OCI-LY7 (cell line): ENCODE measurements around the gene RPL41. TPM values are rescaled to one million over a fixed set of nuclear protein-coding genes. Genes with fewer than 3 reads are reported as not detected.

Experiments used
- BruUV-seq: library from RNA; stranded (reverse); fragments of 400-500 nt; replicated peaks from 2 replicates; lab custom pipeline; 2021; lab: Mats Ljungman, UMichigan
- CTCF ChIA-PET: fragments of 300-600 bp; sonication (Branson Sonifier 250); formaldehyde crosslinking; loops from one replicate; lab custom pipeline; 2022; ENCODE audit warnings: antibody characterized with exemption; ENCODE audit not compliant: unreplicated experiment; lab: Charles Lee
- POLR2A ChIA-PET: fragments of 300-600 bp; sonication (Branson Sonifier 250); formaldehyde crosslinking; loops from one replicate; lab custom pipeline; 2022; ENCODE audit warnings: antibody characterized with exemption; lab: Charles Lee
- DNase-seq: peaks from one replicate; pipeline ENCODE4 v3.0.0-alpha.2; 2015; ENCODE audit warnings: low spot score
- H2AFZ ChIP-seq: fragments of 200-600 bp; sonication (generic), shearing (Covaris generic); 2 replicates; pipeline ENCODE4 v1.6.1; 2014; ENCODE audit warnings: mild to moderate bottlenecking, antibody characterized with exemption, low read length, moderate library complexity
- H3K27ac ChIP-seq: fragments of 200-600 bp; sonication (generic); 2 replicates; pipeline ENCODE4 v1.5.1; 2014; ENCODE audit warnings: mixed run types, low read depth, mild to moderate bottlenecking, moderate library complexity, low read length, inconsistent platforms; ENCODE audit not compliant: poor library complexity, severe bottlenecking
- H3K36me3 ChIP-seq: fragments of 200-600 bp; sonication (generic); 2 replicates; pipeline ENCODE4 v1.6.1; 2014; ENCODE audit warnings: mild to moderate bottlenecking, antibody characterized with exemption, low read length, moderate library complexity, mixed read lengths; ENCODE audit not compliant: insufficient read depth
- H3K4me1 ChIP-seq: fragments of 200-600 bp; sonication (generic); 2 replicates; pipeline ENCODE4 v1.5.1; 2014; ENCODE audit warnings: mild to moderate bottlenecking, low read length; ENCODE audit not compliant: insufficient read depth, poor library complexity, severe bottlenecking
- H3K4me2 ChIP-seq: fragments of 200-600 bp; sonication (generic); 2 replicates; pipeline ENCODE4 v1.6.1; 2014; ENCODE audit warnings: mild to moderate bottlenecking, low read length
- H3K4me3 ChIP-seq: fragments of 200-600 bp; sonication (generic); 2 replicates; pipeline ENCODE4 v1.5.1; 2014; ENCODE audit warnings: mild to moderate bottlenecking, low read depth, low read length; ENCODE audit not compliant: poor library complexity, severe bottlenecking
- H3K79me2 ChIP-seq: fragments of 200-600 bp; sonication (generic); 2 replicates; pipeline ENCODE4 v1.6.1; 2016; ENCODE audit warnings: low read depth, mild to moderate bottlenecking, low read length, moderate library complexity, mixed read lengths; ENCODE audit not compliant: insufficient read depth
- H3K9me2 ChIP-seq: fragments of 200-600 bp; sonication (generic); 2 replicates; pipeline ENCODE4 v1.6.1; 2016; ENCODE audit warnings: mild to moderate bottlenecking, low read length, mixed read lengths; ENCODE audit not compliant: insufficient read depth
- H3K9me3 ChIP-seq: fragments of 200-600 bp; sonication (generic); 2 replicates; pipeline ENCODE4 v1.6.1; 2014; ENCODE audit warnings: mild to moderate bottlenecking, mixed run types, low read length, mixed read lengths
- H4K20me1 ChIP-seq: fragments of 200-600 bp; sonication (generic); 2 replicates; pipeline ENCODE4 v1.6.1; 2014; ENCODE audit warnings: mild to moderate bottlenecking, antibody characterized with exemption, low read length, moderate library complexity, mixed read lengths; ENCODE audit not compliant: insufficient read depth
- EZH2phosphoT487 ChIP-seq: fragments of 200-600 bp; sonication (generic); IDR thresholded peaks from 2 replicates; pipeline ENCODE4 v1.6.1; 2018; ENCODE audit warnings: low read depth, borderline replicate concordance, mild to moderate bottlenecking, mixed run types, antibody characterized with exemption, low read length, moderate library complexity, mixed read lengths
- intact Hi-C: fragments of 100-400 bp; cut with micrococcal nuclease; formaldehyde crosslinking; loops from one replicate; pipeline ENCODE4 v1.10.0; 2022; ENCODE audit not compliant: unreplicated experiment
- total RNA-seq, 2 experiments: library from RNA; depleted of rRNA in 1 of 2; stranded (reverse); fragments of >200 nt in 1 of 2; shearing (Covaris generic) in 1 of 2; gene quantifications; 2 replicates each; pipeline ENCODE4 v1.2.3, GENCODE V29; 2014 to 2022
- TF ChIP-seq, protein P1 (sequence below): fragments of 200-600 bp; sonication (generic); conservative IDR thresholded peaks from 2 replicates; pipeline ENCODE4 v1.5.1; 2014; ENCODE audit warnings: mild to moderate bottlenecking, antibody characterized with exemption, low read length, moderate library complexity, mixed read lengths

Gene RPL41
- total RNA-seq, 2 experiments from 2014 or later: 4,534 to 4,745 TPM

GRCh38 chr12:56164345-56164729 lies 47.9 kb downstream of the RPL41 start:
- no peak for DNase-seq
- H3K79me2 ChIP-seq: peaks cover 14% of the 10 kb centered on the region
- no peaks in the 10 kb centered on the region for H3K9me3 ChIP-seq
- no peaks in the 10 kb centered on the region for H3K9me2 ChIP-seq
- no peak for TF ChIP-seq EZH2phosphoT487
- TF ChIP-seq, protein P1, sequence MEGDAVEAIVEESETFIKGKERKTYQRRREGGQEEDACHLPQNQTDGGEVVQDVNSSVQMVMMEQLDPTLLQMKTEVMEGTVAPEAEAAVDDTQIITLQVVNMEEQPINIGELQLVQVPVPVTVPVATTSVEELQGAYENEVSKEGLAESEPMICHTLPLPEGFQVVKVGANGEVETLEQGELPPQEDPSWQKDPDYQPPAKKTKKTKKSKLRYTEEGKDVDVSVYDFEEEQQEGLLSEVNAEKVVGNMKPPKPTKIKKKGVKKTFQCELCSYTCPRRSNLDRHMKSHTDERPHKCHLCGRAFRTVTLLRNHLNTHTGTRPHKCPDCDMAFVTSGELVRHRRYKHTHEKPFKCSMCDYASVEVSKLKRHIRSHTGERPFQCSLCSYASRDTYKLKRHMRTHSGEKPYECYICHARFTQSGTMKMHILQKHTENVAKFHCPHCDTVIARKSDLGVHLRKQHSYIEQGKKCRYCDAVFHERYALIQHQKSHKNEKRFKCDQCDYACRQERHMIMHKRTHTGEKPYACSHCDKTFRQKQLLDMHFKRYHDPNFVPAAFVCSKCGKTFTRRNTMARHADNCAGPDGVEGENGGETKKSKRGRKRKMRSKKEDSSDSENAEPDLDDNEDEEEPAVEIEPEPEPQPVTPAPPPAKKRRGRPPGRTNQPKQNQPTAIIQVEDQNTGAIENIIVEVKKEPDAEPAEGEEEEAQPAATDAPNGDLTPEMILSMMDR: no peak
- no peak overlapping the region for H3K27ac ChIP-seq
- no peak overlapping the region for H2AFZ ChIP-seq
- POLR2A ChIA-PET: no interaction called here
- peaks cover 9% of the 10 kb centered on the region; the same call in 1 of the 2 replicates for H4K20me1 ChIP-seq
- CTCF ChIA-PET: no interaction called here
- H3K4me3 ChIP-seq: no peak overlapping the region
- no peak overlapping the region for H3K4me2 ChIP-seq
- BruUV-seq: no TSS peak
- peaks cover 92% of the 10 kb centered on the region for H3K36me3 ChIP-seq
- H3K4me1 ChIP-seq: peaks cover 19% of the 10 kb centered on the region
- intact Hi-C loops: no loop called here

DNA sequence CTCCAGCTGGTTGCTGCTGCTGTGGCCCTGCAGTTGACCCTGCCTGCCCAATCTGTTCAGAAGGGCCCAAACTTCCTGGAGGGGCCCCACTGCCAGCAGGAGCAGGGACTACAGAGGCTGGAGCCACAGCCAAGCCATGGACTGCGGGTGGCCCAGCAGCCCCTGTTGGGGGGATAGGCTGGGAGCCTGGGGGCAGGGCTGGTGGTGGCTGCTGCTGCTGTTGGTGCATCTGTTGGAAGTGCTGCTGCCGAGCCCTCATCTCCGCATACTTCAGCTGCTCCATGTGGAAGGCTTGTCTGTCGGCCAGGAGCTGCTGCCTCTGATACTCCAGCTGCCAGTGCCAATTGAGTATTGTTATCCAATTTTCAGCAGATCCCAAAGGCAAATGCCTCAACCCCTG lies 48.9 kb downstream of the RPL41 start:
- DNase-seq: no peak
- intact Hi-C loops: no loop called here
- no peaks in the 10 kb centered on the region for H3K9me2 ChIP-seq
- no peak overlapping the region for H3K4me3 ChIP-seq
- peaks cover 9% of the 10 kb centered on the region for H3K4me1 ChIP-seq
- H3K9me3 ChIP-seq: no peaks in the 10 kb centered on the region
- peaks cover 3% of the 10 kb centered on the region; the same call in 1 of the 2 replicates for H3K79me2 ChIP-seq
- H2AFZ ChIP-seq: no peak overlapping the region
- H3K36me3 ChIP-seq: peaks cover 92% of the 10 kb centered on the region
- TF ChIP-seq, protein P1: no peak
- TF ChIP-seq EZH2phosphoT487: no peak
- no TSS peak for BruUV-seq
- CTCF ChIA-PET: no interaction called here
- H3K27ac ChIP-seq: no peak overlapping the region
- H3K4me2 ChIP-seq: no peak overlapping the region
- H4K20me1 ChIP-seq: peaks cover under 1% of the 10 kb centered on the region; the same call in 1 of the 2 replicates
- POLR2A ChIA-PET: interaction anchor here (0.6 kb wide), 1 partner anchor 120 kb away, joined by 5 read pairs; no protein-coding TSS in a partner anchor

Other genes starting within 250 kb of the RPL41 start
- 88.5 and 97.2 TPM in 2 replicates for gene PYM1, start 188.7 kb upstream of the RPL41 start, total RNA-seq (2014; rRNA removed; shearing (Covaris generic))
- gene PYM1, start 188.7 kb upstream of the RPL41 start, total RNA-seq (2022): 82.7 and 88.5 TPM in 2 replicates
- 106 and 144 TPM in 2 replicates for gene DGKA, start 185.5 kb upstream of the RPL41 start, total RNA-seq (2014; rRNA removed; shearing (Covaris generic))
- gene DGKA, start 185.5 kb upstream of the RPL41 start, total RNA-seq (2022): 170 and 216 TPM in 2 replicates
- gene PMEL, start 150.6 kb upstream of the RPL41 start, total RNA-seq (2014; rRNA removed; shearing (Covaris generic)): 0.49 and 1.4 TPM in 2 replicates
- gene PMEL, start 150.6 kb upstream of the RPL41 start, total RNA-seq (2022): 2.4 and 3.0 TPM in 2 replicates
- 57.8 and 68.1 TPM in 2 replicates for gene CDK2, start 149.8 kb upstream of the RPL41 start, total RNA-seq (2014; rRNA removed; shearing (Covaris generic))
- 80.9 and 81.4 TPM in 2 replicates for gene CDK2, start 149.8 kb upstream of the RPL41 start, total RNA-seq (2022)
- gene RAB5B, start 142.6 kb upstream of the RPL41 start, total RNA-seq (2014; rRNA removed; shearing (Covaris generic)): 21.6 and 21.8 TPM in 2 replicates
- gene RAB5B, start 142.6 kb upstream of the RPL41 start, total RNA-seq (2022): 47.2 and 50.5 TPM in 2 replicates
- 2.5 and 2.7 TPM in 2 replicates for gene SUOX, start 119.4 kb upstream of the RPL41 start, total RNA-seq (2014; rRNA removed; shearing (Covaris generic))
- 6.4 and 7.4 TPM in 2 replicates for gene SUOX, start 119.4 kb upstream of the RPL41 start, total RNA-seq (2022)
- gene IKZF4, start 95.6 kb upstream of the RPL41 start, total RNA-seq (2014; rRNA removed; shearing (Covaris generic)): 0.90 and 1.3 TPM in 2 replicates
- 6.0 and 8.8 TPM in 2 replicates for gene IKZF4, start 95.6 kb upstream of the RPL41 start, total RNA-seq (2022)
- 306 and 600 TPM in 2 replicates for gene RPS26, start 74.7 kb upstream of the RPL41 start, total RNA-seq (2014; rRNA removed; shearing (Covaris generic))
- gene RPS26, start 74.7 kb upstream of the RPL41 start, total RNA-seq (2022): 74.6 and 79.1 TPM in 2 replicates
- gene ERBB3, start 36.5 kb upstream of the RPL41 start, total RNA-seq (2014; rRNA removed; shearing (Covaris generic)): not detected in 2 replicates
- gene ERBB3, start 36.5 kb upstream of the RPL41 start, total RNA-seq (2022): 0.83 TPM in 1 of 2 replicates, not detected in the other
- gene PA2G4, start 12.1 kb upstream of the RPL41 start, total RNA-seq (2014; rRNA removed; shearing (Covaris generic)): 358 and 437 TPM in 2 replicates
- gene PA2G4, start 12.1 kb upstream of the RPL41 start, total RNA-seq (2022): 280 and 289 TPM in 2 replicates
- 11.9 and 12.6 TPM in 2 replicates for gene ZC3H10, start 1.6 kb downstream of the RPL41 start, total RNA-seq (2014; rRNA removed; shearing (Covaris generic))
- 15.8 and 16.5 TPM in 2 replicates for gene ZC3H10, start 1.6 kb downstream of the RPL41 start, total RNA-seq (2022)
- gene ESYT1, start 11.6 kb downstream of the RPL41 start, total RNA-seq (2014; rRNA removed; shearing (Covaris generic)): 74.6 and 85.9 TPM in 2 replicates
- gene ESYT1, start 11.6 kb downstream of the RPL41 start, total RNA-seq (2022): 108 and 112 TPM in 2 replicates
- gene MYL6B, start 36.0 kb downstream of the RPL41 start, total RNA-seq (2014; rRNA removed; shearing (Covaris generic)): 56.6 and 105 TPM in 2 replicates
- 62.6 and 77.6 TPM in 2 replicates for gene MYL6B, start 36.0 kb downstream of the RPL41 start, total RNA-seq (2022)
- 574 and 654 TPM in 2 replicates for gene MYL6, start 41.7 kb downstream of the RPL41 start, total RNA-seq (2014; rRNA removed; shearing (Covaris generic))
- gene MYL6, start 41.7 kb downstream of the RPL41 start, total RNA-seq (2022): 415 and 468 TPM in 2 replicates
- gene SMARCC2, start 72.8 kb downstream of the RPL41 start, total RNA-seq (2014; rRNA removed; shearing (Covaris generic)): 59.7 and 68.3 TPM in 2 replicates
- gene SMARCC2, start 72.8 kb downstream of the RPL41 start, total RNA-seq (2022): 137 and 162 TPM in 2 replicates
- gene RNF41, start 105.3 kb downstream of the RPL41 start, total RNA-seq (2014; rRNA removed; shearing (Covaris generic)): 63.8 and 76.1 TPM in 2 replicates
- 43.7 and 45.6 TPM in 2 replicates for gene RNF41, start 105.3 kb downstream of the RPL41 start, total RNA-seq (2022)
- gene NABP2, start 107.7 kb downstream of the RPL41 start, total RNA-seq (2014; rRNA removed; shearing (Covaris generic)): 37.5 and 46.0 TPM in 2 replicates
- 54.1 and 61.1 TPM in 2 replicates for gene NABP2, start 107.7 kb downstream of the RPL41 start, total RNA-seq (2022)
- 0.76 and 2.5 TPM in 2 replicates for gene SLC39A5, start 113.4 kb downstream of the RPL41 start, total RNA-seq (2014; rRNA removed; shearing (Covaris generic))
- 1.2 and 1.4 TPM in 2 replicates for gene SLC39A5, start 113.4 kb downstream of the RPL41 start, total RNA-seq (2022)
- gene ANKRD52, start 141.8 kb downstream of the RPL41 start, total RNA-seq (2014; rRNA removed; shearing (Covaris generic)): 7.0 and 11.7 TPM in 2 replicates
- gene ANKRD52, start 141.8 kb downstream of the RPL41 start, total RNA-seq (2022): 35.0 and 35.6 TPM in 2 replicates
- gene COQ10A, start 150.3 kb downstream of the RPL41 start, total RNA-seq (2014; rRNA removed; shearing (Covaris generic)): 15.8 and 22.1 TPM in 2 replicates
- gene COQ10A, start 150.3 kb downstream of the RPL41 start, total RNA-seq (2022): 20.6 and 28.9 TPM in 2 replicates
- gene CS, start 183.7 kb downstream of the RPL41 start, total RNA-seq (2014; rRNA removed; shearing (Covaris generic)): 150 and 154 TPM in 2 replicates
- 262 and 281 TPM in 2 replicates for gene CS, start 183.7 kb downstream of the RPL41 start, total RNA-seq (2022)
- gene CNPY2, start 199.4 kb downstream of the RPL41 start, total RNA-seq (2014; rRNA removed; shearing (Covaris generic)): 62.8 and 75.5 TPM in 2 replicates
- 80.2 and 85.5 TPM in 2 replicates for gene CNPY2, start 199.4 kb downstream of the RPL41 start, total RNA-seq (2022)
- gene PAN2, start 217.4 kb downstream of the RPL41 start, total RNA-seq (2014; rRNA removed; shearing (Covaris generic)): 69.9 and 106 TPM in 2 replicates
- 117 and 132 TPM in 2 replicates for gene PAN2, start 217.4 kb downstream of the RPL41 start, total RNA-seq (2022)
- 16.3 and 18.3 TPM in 2 replicates for gene IL23A, start 222.3 kb downstream of the RPL41 start, total RNA-seq (2014; rRNA removed; shearing (Covaris generic))
- 9.8 and 12.7 TPM in 2 replicates for gene IL23A, start 222.3 kb downstream of the RPL41 start, total RNA-seq (2022)
- 75.3 and 89.0 TPM in 2 replicates for gene STAT2, start 243.5 kb downstream of the RPL41 start, total RNA-seq (2014; rRNA removed; shearing (Covaris generic))
- 126 and 135 TPM in 2 replicates for gene STAT2, start 243.5 kb downstream of the RPL41 start, total RNA-seq (2022)
- gene APOF, start 246.2 kb downstream of the RPL41 start, total RNA-seq (2014; rRNA removed; shearing (Covaris generic)): 0.16 TPM in 1 of 2 replicates, not detected in the other
- 0.20 and 0.38 TPM in 2 replicates for gene APOF, start 246.2 kb downstream of the RPL41 start, total RNA-seq (2022)